Measurements from ENCODE around the gene ARHGAP42.

The ARHGAP42 gene

DNA sequence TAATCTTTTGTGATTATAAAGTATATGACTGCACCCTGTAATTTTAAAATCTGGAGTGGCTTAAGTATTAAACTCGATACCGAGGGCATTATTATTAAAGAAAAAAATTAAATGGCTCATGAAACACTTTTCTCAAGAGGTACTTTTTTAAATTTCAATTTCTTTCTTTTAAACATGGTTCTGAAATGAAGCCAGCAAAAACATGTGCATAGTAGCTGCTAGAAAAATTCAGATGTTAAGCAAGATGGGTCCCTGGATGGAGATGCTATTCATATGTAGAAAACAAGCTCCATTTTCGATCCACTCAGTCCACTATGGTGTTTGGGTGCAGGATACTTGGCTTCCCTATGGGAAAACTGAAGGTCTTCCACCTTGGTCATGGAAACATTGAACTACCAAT, 253.0 kb downstream of the ARHGAP42 start:
- Histone ChIP-seq H3K9me2 (ENCODE audit: low read depth, low read length) (no peaks in the 10 kb centered on the region), H3K79me2 (ENCODE audit: insufficient read depth, low read length) (no peaks in the 10 kb centered on the region), H3K36me3 (ENCODE audit: insufficient read depth, low read length) (no peaks in the 10 kb centered on the region), H3K27ac (ENCODE audit: low read depth, low read length, poor library complexity, severe bottlenecking) (no peak overlapping the region), H3K4me3 (ENCODE audit: low read depth, low read length, poor library complexity, severe bottlenecking) (no peak overlapping the region), H2AFZ (ENCODE audit: low read length) (no peak overlapping the region), H3K27me3 (ENCODE audit: insufficient read depth, low read length) (no peaks in the 10 kb centered on the region), H3F3A (ENCODE audit: insufficient read depth, low read length) (no peaks in the 10 kb centered on the region), H3K4me2 (ENCODE audit: low read length) (no peak overlapping the region), H3K9ac (ENCODE audit: low read length) (no peak overlapping the region), H3K4me1 (ENCODE audit: insufficient read depth, low read length, severe bottlenecking) (no peaks in the 10 kb centered on the region), H4K20me1 (ENCODE audit: insufficient read depth, low read length) (no peaks in the 10 kb centered on the region), H3K9me3 (ENCODE audit: low read length) (no peaks in the 10 kb centered on the region)
- TF ChIP-seq EZH2 (IDR thresholded peaks at IDR 0.05; ENCODE audit: borderline replicate concordance, low read length), result no peak
- TF ChIP-seq, protein P1, sequence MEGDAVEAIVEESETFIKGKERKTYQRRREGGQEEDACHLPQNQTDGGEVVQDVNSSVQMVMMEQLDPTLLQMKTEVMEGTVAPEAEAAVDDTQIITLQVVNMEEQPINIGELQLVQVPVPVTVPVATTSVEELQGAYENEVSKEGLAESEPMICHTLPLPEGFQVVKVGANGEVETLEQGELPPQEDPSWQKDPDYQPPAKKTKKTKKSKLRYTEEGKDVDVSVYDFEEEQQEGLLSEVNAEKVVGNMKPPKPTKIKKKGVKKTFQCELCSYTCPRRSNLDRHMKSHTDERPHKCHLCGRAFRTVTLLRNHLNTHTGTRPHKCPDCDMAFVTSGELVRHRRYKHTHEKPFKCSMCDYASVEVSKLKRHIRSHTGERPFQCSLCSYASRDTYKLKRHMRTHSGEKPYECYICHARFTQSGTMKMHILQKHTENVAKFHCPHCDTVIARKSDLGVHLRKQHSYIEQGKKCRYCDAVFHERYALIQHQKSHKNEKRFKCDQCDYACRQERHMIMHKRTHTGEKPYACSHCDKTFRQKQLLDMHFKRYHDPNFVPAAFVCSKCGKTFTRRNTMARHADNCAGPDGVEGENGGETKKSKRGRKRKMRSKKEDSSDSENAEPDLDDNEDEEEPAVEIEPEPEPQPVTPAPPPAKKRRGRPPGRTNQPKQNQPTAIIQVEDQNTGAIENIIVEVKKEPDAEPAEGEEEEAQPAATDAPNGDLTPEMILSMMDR (IDR thresholded peaks at IDR 0.05; ENCODE audit: low read length), result no peak

GRCh38 chr11:100941033-100941432, 253.9 kb downstream of the ARHGAP42 start:
- TF ChIP-seq EZH2 (IDR thresholded peaks at IDR 0.05; ENCODE audit: borderline replicate concordance, low read length), result no peak
- TF ChIP-seq, protein P1 (IDR thresholded peaks at IDR 0.05; ENCODE audit: low read length), result no peak
- H3K4me3 ChIP-seq (ENCODE audit: low read depth, low read length, poor library complexity, severe bottlenecking), result no peak overlapping the region
- no peaks in the 10 kb centered on the region for H4K20me1 ChIP-seq (ENCODE audit: insufficient read depth, low read length)
- no peaks in the 10 kb centered on the region for H3K4me1 ChIP-seq (ENCODE audit: insufficient read depth, low read length, severe bottlenecking)
- H3F3A ChIP-seq (ENCODE audit: insufficient read depth, low read length), result no peaks in the 10 kb centered on the region
- H3K4me2 ChIP-seq (ENCODE audit: low read length), result no peak overlapping the region
- no peak overlapping the region for H3K9ac ChIP-seq (ENCODE audit: low read length)
- H2AFZ ChIP-seq (ENCODE audit: low read length), result no peak overlapping the region
- H3K9me3 ChIP-seq (ENCODE audit: low read length), result no peaks in the 10 kb centered on the region
- H3K9me2 ChIP-seq (ENCODE audit: low read depth, low read length), result no peaks in the 10 kb centered on the region
- H3K27ac ChIP-seq (ENCODE audit: low read depth, low read length, poor library complexity, severe bottlenecking), result no peak overlapping the region
- no peaks in the 10 kb centered on the region for H3K36me3 ChIP-seq (ENCODE audit: insufficient read depth, low read length)
- no peaks in the 10 kb centered on the region for H3K27me3 ChIP-seq (ENCODE audit: insufficient read depth, low read length)
- no peaks in the 10 kb centered on the region for H3K79me2 ChIP-seq (ENCODE audit: insufficient read depth, low read length)

DNA sequence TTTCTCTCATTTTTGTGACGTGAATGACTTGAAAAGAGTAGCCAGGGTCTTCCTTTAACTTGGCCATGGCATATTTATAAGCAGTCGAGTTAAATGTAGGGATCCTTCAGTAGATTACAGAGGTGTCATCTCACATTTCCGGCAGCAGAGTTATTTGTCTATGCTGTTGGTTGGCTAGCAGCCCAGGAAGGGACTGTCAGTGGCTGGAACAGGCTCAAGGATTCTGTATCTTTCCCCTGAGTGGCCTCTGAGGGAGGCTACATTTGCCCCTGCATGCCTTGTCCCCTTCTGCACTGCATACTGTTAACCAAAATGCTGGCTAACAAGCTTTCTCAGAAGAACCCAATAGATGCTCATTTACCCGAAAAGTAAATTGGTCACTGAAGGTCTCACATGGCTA, 254.9 kb downstream of the ARHGAP42 start:
- H3F3A ChIP-seq (ENCODE audit: insufficient read depth, low read length), result no peaks in the 10 kb centered on the region
- H3K4me1 ChIP-seq (ENCODE audit: insufficient read depth, low read length, severe bottlenecking), result no peaks in the 10 kb centered on the region
- H3K79me2 ChIP-seq (ENCODE audit: insufficient read depth, low read length), result no peaks in the 10 kb centered on the region
- TF ChIP-seq, protein P1 (IDR thresholded peaks at IDR 0.05; ENCODE audit: low read length), result no peak
- TF ChIP-seq EZH2 (IDR thresholded peaks at IDR 0.05; ENCODE audit: borderline replicate concordance, low read length), result no peak
- H2AFZ ChIP-seq (ENCODE audit: low read length), result no peak overlapping the region
- no peak overlapping the region for H3K27ac ChIP-seq (ENCODE audit: low read depth, low read length, poor library complexity, severe bottlenecking)
- H3K4me3 ChIP-seq (ENCODE audit: low read depth, low read length, poor library complexity, severe bottlenecking), result no peak overlapping the region
- H4K20me1 ChIP-seq (ENCODE audit: insufficient read depth, low read length), result no peaks in the 10 kb centered on the region
- no peaks in the 10 kb centered on the region for H3K9me2 ChIP-seq (ENCODE audit: low read depth, low read length)
- no peaks in the 10 kb centered on the region for H3K9me3 ChIP-seq (ENCODE audit: low read length)
- H3K4me2 ChIP-seq (ENCODE audit: low read length), result no peak overlapping the region
- no peaks in the 10 kb centered on the region for H3K36me3 ChIP-seq (ENCODE audit: insufficient read depth, low read length)
- H3K27me3 ChIP-seq (ENCODE audit: insufficient read depth, low read length), result no peaks in the 10 kb centered on the region
- H3K9ac ChIP-seq (ENCODE audit: low read length), result no peak overlapping the region

Data from OCI-LY1 (cell line).